ENCODE measurements around the gene ALPG. TPM values are rescaled to one million over a fixed set of nuclear protein-coding genes. Genes with fewer than 3 reads are reported as not detected.
"Not testable (repeated sequence)": the region's sequence is repeated elsewhere in the genome, so short reads cannot be mapped to it uniquely, and the experiment has no call there.

The ALPG gene
- total and polyA plus RNA-seq, 2 donors (not counting 3 experiments of a cell fraction or from before 2014, with no cell fraction given), result not detected

GRCh38 chr2:232432598-232433184 is 26.0 kb downstream of the ALPG start:
- no peak overlapping the region for H3K27ac ChIP-seq (ENCODE audit: insufficient read depth, low read depth, low read length)
- no peaks in the 10 kb centered on the region for H3K9me3 ChIP-seq (replicated peaks; ENCODE audit: control insufficient read depth, insufficient read depth, low read length)
- no peaks in the 10 kb centered on the region for H3K79me2 ChIP-seq (ENCODE audit: control insufficient read depth, insufficient read depth, low read length)
- dilution Hi-C loops (cut with MboI; ENCODE audit: extremely low pct_ligation_motif_present, low sequenced_read_pairs), result no loop called here
- peaks cover 0 to 2% of the 10 kb centered on the region in 2 experiments for H3K27me3 ChIP-seq (ENCODE audit: control insufficient read depth in 2 of 2, insufficient read depth in 2 of 2, low read length in 2 of 2)
- no peak overlapping the region for H3K4me2 ChIP-seq (ENCODE audit: insufficient read depth, low read length)
- no peaks in the 10 kb centered on the region for H3K36me3 ChIP-seq (ENCODE audit: control insufficient read depth in 2 of 2, extremely low read depth in 1 of 2, insufficient read depth in 2 of 2, low read length in 2 of 2)
- H3K4me1 ChIP-seq (ENCODE audit: control insufficient read depth, extremely low read depth, insufficient read depth, low read length), result no peaks in the 10 kb centered on the region
- TF ChIP-seq EZH2 (IDR thresholded peaks at IDR 0.05; ENCODE audit: borderline replicate concordance, low read depth, low read length, severe bottlenecking), result no peak
- TF ChIP-seq POLR2A (IDR thresholded peaks at IDR 0.05; ENCODE audit: low read depth, low read length), result no peak
- TF ChIP-seq CTCF (IDR thresholded peaks at IDR 0.05; ENCODE audit: extremely low read depth in 1 of 2, insufficient read depth in 1 of 2, low read depth in 1 of 2, low read length in 2 of 2), result peak in 1 of 2 donors; percentile 38
- FAIRE-seq (no peak), DNase-seq (ENCODE audit: low read depth, low spot score) (no peak)
- intact Hi-C loops (cut with micrococcal nuclease), result no loop called here
- no peak overlapping the region for H3K9ac ChIP-seq (replicated peaks; ENCODE audit: extremely low read depth, insufficient read depth, low read length)
- H2AFZ ChIP-seq (ENCODE audit: low read depth, low read length), result no peak overlapping the region
- no TSS peak for BruUV-seq (replicated peaks)
- ChIA-PET CTCF (no interaction called here), POLR2A (no interaction called here)
- H3K9me1 ChIP-seq (replicated peaks; ENCODE audit: control insufficient read depth, extremely low read depth, insufficient read depth, low read length), result no peaks in the 10 kb centered on the region
- no peak overlapping the region for H3K4me3 ChIP-seq (replicated peaks in 1 of 3; ENCODE audit: insufficient read depth in 1 of 3, low read depth in 1 of 3, low read length in 3 of 3)
- H4K20me1 ChIP-seq (replicated peaks; ENCODE audit: control insufficient read depth, extremely low read depth, insufficient read depth, low read length), result no peaks in the 10 kb centered on the region

- H3K9me3 ChIP-seq (replicated peaks; ENCODE audit: control insufficient read depth, insufficient read depth, low read length); H3K79me2 ChIP-seq (ENCODE audit: control insufficient read depth, insufficient read depth, low read length); H2AFZ ChIP-seq (ENCODE audit: low read depth, low read length); H3K27me3 ChIP-seq (ENCODE audit: control insufficient read depth in 2 of 2, insufficient read depth in 2 of 2, low read length in 2 of 2); POLR2A ChIA-PET; H3K36me3 ChIP-seq (ENCODE audit: control insufficient read depth in 2 of 2, extremely low read depth in 1 of 2, insufficient read depth in 2 of 2, low read length in 2 of 2); dilution Hi-C loops (cut with MboI; ENCODE audit: extremely low pct_ligation_motif_present, low sequenced_read_pairs); H3K4me2 ChIP-seq (ENCODE audit: insufficient read depth, low read length); H3K9ac ChIP-seq (replicated peaks; ENCODE audit: extremely low read depth, insufficient read depth, low read length); FAIRE-seq; H3K4me3 ChIP-seq (replicated peaks in 1 of 3; ENCODE audit: insufficient read depth in 1 of 3, low read depth in 1 of 3, low read length in 3 of 3); H3K4me1 ChIP-seq (ENCODE audit: control insufficient read depth, extremely low read depth, insufficient read depth, low read length); H3K27ac ChIP-seq (ENCODE audit: insufficient read depth, low read depth, low read length); intact Hi-C loops (cut with micrococcal nuclease); DNase-seq (ENCODE audit: low read depth, low spot score); BruUV-seq (replicated peaks); H3K9me1 ChIP-seq (replicated peaks; ENCODE audit: control insufficient read depth, extremely low read depth, insufficient read depth, low read length); H4K20me1 ChIP-seq (replicated peaks; ENCODE audit: control insufficient read depth, extremely low read depth, insufficient read depth, low read length): not testable (repeated sequence)
- CTCF ChIA-PET, result interaction anchor here (2.4 kb wide), 1 partner anchor 527 kb away, joined by 8 read pairs; no protein-coding TSS in a partner anchor
Measured at GRCh38 chr2:232433622-232434021, 27.0 kb downstream of the ALPG start.

Measured in endothelial cell of umbilical vein (primary cell).